ENCODE data around the gene ERH.
"Not testable (repeated sequence)": the region's sequence is repeated elsewhere in the genome, so short reads cannot be mapped to it uniquely, and the experiment has no call there.

ERH gene

DNA sequence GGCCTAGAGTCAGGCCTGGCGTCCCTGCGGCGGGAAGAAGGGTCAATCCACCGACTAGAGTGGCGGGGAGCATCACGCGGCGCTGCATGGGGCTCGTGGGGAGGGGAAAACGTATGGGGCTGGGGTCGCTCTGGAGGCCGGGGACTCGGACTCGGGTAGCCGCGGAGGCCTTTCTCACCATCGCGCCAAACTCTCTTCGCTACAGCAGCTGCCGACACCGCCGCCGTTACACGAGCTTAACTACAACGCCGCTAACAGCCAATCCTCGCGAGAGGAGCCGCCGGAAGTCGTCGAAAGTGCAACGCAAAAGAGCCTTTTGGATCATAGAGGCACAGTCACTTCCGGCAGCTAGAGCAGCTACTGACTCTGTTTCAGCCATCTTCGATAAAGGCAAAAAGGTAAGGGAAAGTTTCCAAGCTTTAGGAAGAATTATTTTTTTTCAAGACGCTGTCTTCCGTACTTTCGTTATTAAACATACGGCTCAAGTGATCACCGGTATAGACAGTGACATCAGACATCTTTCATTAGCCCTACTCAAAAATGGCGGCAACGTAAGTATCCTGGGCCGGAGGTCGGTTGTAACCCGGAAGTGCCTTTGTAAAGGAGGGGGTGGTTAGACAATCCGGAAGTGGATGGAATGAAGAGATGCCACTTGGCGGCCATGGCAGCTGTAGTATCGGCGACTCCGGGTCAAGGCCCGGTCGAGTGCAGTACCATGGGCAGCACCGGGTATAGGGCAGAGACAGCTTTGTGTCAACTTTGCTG lies at the start of gene ERH, which contains the start of gene SLC39A9:
ERH (minus strand) TSS at position 247 of the 765 bp plus-strand sequence; CDS start at position 181, 66 bp downstream.
SLC39A9 (plus strand) TSS at position 640 of the 765 bp plus-strand sequence. CDS start 678 bp downstream, outside the sequence.
- peak; percentile 93 for DNase-seq

- no peak for DNase-seq
Observed at GRCh38 chr14:69443296-69443805, 45.3 kb upstream of the ERH start.

GRCh38 chr14:69441948-69442347 lies 43.8 kb upstream of the ERH start:
- DNase-seq = no peak

DNA sequence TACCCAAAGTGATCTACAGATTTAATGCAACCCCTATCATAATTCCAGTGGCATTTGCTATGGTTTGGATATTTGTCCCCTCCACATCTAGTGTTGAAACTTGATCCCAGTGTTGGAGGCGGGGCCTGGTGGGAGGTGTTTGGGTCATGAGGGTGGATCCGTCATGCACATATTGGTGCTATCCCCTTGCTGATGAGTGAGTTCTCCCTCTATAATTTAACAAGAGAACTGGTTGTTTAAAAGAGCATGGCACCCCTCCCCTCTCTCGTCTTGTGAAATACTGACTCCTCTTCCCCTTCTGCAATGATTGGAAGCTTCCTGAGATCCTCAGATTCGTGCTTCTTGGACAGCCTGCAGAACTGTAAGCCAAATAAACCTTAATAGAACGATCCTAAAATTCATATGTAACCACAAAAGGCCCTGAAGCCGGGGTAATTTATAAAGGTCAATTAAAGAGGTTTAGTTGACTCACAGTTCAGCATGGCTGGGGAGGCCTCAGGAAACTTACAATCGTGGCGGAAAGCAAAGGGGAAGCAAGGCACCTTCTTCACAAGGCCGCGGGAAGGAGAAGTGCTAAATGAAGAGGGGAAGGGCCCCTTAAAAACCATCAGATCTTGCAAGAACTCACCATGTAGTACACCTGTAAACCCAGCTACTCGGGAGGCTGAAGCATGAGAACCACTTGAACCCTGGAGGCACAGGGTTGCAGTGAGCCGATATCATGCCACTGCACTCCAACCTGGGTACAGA lies 41.6 kb upstream of the ERH start:
- no peak for DNase-seq

DNA sequence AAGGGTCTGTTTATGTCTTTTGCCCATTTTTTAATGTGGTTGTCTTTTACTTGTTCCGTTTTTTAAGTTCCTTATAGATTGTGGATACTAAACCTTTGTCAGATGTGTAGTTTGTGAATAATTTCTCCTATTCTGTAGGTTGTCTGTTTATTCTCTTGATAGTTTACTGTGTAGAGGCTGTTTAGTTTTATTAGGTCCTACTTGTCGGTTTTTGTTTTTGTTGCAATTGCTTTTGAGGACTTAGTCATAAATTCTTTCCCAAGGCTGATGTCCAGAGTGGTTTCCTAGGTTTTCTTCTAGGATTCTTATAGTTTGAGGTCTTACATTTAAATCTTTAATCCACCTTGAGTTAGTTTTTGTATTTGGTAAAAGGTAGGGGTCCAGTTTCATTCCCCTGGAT lies 34.3 kb upstream of the ERH start:
- no peak for DNase-seq

DNA sequence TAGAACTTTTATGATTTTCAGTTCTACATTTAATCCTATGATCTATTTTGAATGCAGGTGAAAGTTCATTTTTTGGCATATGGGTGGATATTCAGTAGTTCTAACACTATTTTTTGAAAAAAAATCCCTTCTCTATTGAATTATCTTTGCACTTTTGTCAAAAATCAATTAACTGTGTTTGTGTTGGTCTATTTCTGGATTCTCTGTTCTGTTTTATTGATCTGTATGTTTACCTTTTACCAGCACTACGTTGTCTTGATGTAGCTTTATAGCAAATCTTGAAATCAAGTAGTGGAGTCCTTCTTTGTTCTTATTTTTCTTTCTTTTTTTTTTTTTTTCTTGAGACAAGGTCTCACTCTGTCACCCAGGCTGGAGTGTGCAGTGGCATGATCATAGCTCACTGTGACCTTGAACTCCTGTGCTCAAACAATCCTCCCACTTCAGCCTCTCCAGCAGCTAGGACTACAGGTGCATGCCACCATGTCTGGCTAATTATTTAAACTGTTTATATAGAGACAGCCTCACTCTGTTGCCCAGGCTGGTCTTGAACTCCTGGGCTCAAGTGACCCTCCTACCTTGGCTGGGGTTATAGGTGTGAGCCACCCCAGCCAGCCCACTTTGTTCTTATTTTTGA lies 32.3 kb upstream of the ERH start:
- no peak for DNase-seq

GRCh38 chr14:69429643-69430042 lies 31.5 kb upstream of the ERH start:
- DNase-seq = no peak

GRCh38 chr14:69428289-69428998 lies 30.3 kb upstream of the ERH start:
- DNase-seq = no peak

GRCh38 chr14:69427596-69427995 lies 29.5 kb upstream of the ERH start:
- no peak for DNase-seq

DNA sequence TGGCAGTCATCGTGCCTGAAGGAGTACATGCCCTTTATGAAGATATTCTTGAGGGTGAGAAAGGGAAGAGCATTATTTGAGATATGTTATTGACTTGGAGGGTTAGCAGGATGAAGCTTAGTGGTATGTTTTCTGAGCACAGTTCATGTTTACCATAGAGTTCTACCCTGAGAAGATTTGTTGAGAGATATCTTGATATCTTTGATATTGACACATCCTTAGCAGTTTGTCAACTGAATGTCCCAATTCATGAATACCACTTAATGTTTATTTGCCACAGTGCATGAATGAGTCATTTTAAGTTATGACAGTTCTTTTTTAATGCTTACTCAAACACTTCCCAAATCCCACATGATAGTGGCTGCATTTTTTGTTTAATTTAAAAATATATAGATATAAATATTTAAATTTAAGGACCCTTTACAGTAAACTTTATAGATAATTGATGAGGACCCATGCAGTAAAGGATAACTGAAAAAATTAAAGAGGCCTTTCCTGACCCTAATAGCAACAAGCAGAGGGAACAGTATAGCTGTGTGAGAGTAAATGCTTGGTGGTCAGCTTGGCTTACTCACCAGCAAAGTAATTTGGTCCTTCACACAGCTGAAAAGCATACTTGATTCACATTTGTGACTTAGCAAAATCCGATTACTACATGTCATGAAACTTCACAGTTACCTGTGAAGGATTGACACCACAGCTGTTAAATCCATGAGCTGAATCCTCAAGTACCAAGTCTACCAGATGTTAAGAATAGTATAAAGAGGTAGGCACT lies 26.2 kb upstream of the ERH start:
- no peak for DNase-seq

DNA sequence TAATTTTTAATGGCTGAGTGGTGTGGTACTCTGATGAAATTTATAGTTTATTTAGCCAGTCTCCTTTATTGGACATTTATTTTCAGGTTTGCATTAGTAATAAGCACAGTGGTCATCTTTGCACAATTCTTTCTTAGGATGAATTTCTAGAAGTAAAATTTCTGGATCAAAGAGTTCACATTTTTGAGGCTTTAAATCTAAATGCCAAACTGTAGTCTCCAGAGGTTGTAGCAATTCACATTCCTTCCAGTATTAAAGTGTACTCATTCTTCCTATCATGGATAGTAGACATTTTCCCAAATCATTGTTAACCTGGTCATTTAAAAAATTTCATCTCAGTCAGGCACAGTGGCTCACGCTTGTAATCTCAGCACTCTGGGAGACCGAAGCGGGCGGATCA lies 25.2 kb upstream of the ERH start:
- no peak for DNase-seq

DNA sequence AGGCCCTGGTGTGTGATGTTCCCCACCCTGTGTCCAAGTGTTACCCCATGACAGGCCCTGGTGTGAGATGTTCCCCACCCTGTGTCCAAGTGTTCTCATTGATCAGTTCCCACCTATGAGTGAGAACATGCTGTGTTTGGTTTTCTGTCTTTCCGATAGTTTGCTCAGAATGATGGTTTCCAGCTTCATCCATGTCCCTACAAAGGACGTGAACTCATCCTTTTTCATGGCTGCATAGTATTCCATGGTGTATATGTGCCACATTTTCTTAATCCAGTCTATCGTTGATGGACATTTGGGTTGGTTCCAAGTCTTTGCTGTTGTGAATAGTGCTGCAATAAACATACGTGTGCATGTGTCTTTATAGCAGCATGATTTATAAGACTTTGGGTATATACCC lies 18.0 kb upstream of the ERH start:
- not testable (repeated sequence) for DNase-seq

DNA sequence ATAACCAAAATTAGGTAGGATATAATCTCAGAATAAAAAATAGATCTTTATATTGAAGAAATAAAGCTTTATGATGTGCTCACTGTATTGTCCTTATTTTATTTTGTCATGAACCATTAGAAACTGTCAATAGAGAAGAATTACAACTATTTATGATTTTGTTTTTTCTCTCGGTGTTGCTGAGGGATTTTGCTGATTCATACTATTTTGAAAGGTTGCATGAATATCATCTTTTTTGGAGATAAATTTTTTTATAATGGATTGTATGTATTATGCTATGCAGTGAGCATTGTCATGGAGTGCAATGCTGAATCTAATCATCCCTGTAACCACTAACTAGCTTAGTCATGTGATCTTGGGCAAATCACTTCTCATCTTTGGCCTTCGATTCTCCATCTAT lies 15.4 kb upstream of the ERH start:
- no peak for DNase-seq

DNA sequence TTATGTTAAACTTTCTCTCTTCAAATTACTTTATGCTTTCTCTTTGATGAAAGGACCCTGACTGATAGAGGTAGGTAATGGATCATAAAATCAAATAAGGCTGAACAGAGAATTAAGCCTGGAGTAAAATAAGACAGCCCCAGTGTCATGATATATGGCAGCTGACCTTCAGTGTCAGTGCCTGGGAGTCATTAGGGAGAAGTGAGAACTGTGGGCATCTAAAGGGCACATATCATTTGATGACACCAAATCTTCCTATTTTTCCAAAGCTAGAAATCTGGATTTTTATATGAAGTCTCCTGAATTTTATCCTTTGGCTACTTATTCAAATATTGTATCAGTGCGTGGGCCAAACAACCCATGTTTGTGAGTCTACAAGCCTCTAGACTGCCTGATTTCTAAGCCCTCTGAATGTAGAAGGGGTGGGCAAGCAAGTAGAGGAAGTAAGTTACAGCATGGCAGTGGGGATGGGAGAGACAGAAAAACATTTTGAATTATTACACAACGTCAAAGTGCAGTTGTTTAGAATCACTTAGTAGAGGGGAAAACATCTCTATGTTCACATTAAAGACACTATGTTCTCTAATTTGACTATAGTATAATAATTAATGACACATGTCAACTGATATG lies 10.3 kb upstream of the ERH start:
- no peak for DNase-seq

- no peak for DNase-seq
Observed at GRCh38 chr14:69405762-69406161, 7.7 kb upstream of the ERH start.

GRCh38 chr14:69404883-69405282 lies 6.8 kb upstream of the ERH start:
- DNase-seq = no peak

- no peak for DNase-seq
Observed at GRCh38 chr14:69404478-69404877, 6.4 kb upstream of the ERH start.

DNA sequence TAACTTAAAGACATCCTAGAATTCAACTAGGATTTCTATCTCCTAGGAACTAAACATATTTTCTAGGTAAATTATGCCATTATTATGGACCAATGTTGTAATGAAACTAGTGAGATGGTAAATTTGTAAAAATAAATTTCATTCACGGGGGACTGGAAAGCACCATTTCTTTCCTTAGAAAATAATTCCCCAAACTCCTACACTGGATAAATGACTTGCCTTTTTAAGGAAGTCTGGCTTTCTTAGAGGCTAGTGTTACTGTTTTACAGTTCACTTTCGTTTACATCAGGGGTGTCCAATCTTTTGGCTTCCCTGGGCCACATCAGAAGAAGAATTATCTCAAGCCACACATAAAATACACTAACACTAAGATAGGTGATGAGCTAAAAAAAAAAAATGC lies 3.7 kb upstream of the ERH start:
- no peak for DNase-seq

DNA sequence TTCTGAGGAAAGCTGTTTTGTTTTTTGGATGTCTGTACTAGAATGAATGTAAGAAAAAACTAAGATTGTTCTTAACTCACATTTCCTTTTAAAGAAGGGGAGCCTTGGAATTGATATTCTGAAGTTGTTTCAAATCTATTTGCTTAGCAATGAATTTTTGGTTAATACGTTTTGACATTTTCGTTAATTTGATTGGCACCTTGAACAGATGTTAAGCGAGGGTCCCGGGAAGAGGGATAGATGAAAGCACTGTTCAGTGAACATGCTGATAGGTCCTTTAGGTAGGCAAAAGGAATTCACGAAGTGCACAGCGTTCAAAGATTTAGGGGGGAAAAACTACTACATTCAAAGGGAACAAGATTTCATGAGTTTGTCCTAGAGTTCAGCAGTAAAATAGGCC lies 2.1 kb upstream of the ERH start:
- DNase-seq = no peak

DNA sequence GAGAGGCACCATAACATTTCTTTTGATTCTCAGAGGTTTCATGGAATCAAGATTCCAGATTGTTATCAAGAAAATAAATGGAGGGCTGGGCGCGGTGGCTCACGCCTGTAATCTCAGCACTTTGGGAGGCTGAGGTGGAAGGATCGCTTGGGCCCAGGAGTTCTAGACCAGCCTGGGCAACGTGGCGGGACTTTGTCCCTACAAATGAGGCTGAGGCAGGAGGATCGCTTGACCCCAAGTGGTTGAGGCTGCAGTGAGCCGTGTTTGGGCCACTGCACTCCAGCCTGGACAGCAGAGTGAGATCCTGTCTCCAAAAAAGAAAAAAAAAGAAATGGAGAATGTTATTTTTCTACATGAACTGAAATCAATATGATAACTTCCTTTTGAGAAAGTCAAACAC lies 1.7 kb upstream of the ERH start:
- no peak for DNase-seq

DNA sequence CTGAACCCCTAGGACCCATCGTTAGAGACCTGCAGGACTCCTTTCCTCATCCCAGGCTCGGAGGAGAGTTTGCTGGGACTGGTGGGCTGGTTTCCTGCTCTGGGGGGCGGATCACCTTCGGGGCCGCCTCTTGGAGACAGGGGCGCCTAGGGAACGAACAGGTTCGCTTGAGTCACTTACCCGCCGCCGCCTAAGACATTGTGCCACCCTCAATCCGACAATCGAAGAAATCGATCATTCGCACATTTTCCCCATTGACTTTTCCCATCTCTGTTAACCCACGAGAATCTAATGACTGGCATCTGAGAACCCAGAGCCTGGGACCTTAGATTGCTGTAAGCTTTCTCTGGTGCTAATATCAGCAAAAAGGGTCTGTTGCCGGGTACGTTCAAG lies 715 bp upstream of the ERH start:
- peak; percentile 64 for DNase-seq

GRCh38 chr14:69395929-69396328 lies 2.2 kb downstream of the ERH start:
- DNase-seq = no peak

Measured in activated CD8-positive, alpha-beta memory T cell treated with anti-CD3 and anti-CD28 coated beads, Interleukin-2, amount 50 U/mL, for 4 hours (primary cell).